Subcutaneous abdominal adipose tissue (tissue), 5 donors: ENCODE measurements around the gene SAV1.
"Not testable (repeated sequence)": the region's sequence is repeated elsewhere in the genome, so short reads cannot be mapped to it uniquely, and the experiment has no call there.

Experiments
- H3K27ac ChIP-seq: one replicate; pipeline ENCODE4 v1.7.0; 2013; ENCODE audit warnings: low read depth, mild to moderate bottlenecking, inconsistent platforms, low read length, moderate library complexity
- H3K27me3 ChIP-seq, 5 donors: one replicate each; pipeline ENCODE4 v1.7.0; 2013; ENCODE audit warnings: low read length in 5 of 5, inconsistent platforms in 1 of 5; ENCODE audit not compliant: control insufficient read depth in 5 of 5, insufficient read depth in 4 of 5
- H3K36me3 ChIP-seq, 5 donors: one replicate each; pipeline ENCODE4 v1.7.0; 2013; ENCODE audit warnings: low read length in 5 of 5; ENCODE audit not compliant: control insufficient read depth in 5 of 5, insufficient read depth in 5 of 5
- H3K4me1 ChIP-seq, 5 donors: one replicate each; pipeline ENCODE4 v1.7.0; 2013; ENCODE audit warnings: low read length in 5 of 5, mild to moderate bottlenecking in 3 of 5, moderate library complexity in 1 of 5; ENCODE audit not compliant: control insufficient read depth in 5 of 5, insufficient read depth in 5 of 5
- H3K4me3 ChIP-seq, 5 donors: one replicate each; pipeline ENCODE4 v1.7.0; 2013; ENCODE audit warnings: low read length in 5 of 5, low read depth in 1 of 5
- H3K9ac ChIP-seq, 5 donors: one replicate each; pipeline ENCODE4 v1.7.0; 2013; ENCODE audit warnings: low read length in 5 of 5, mild to moderate bottlenecking in 4 of 5, moderate library complexity in 3 of 5
- H3K9me3 ChIP-seq, 5 donors: one replicate each; pipeline ENCODE4 v1.7.0; 2013; ENCODE audit warnings: low read length in 5 of 5; ENCODE audit not compliant: control insufficient read depth in 5 of 5
- donor health status: healthy.
- donor health status: healthy.
- donor health status: healthy.
- donor health status: healthy.
- donor health status: healthy.

Gene SAV1

GRCh38 chr14:50635141-50635540 is 33.0 kb downstream of the SAV1 start:
- no peak overlapping the region for H3K4me3 ChIP-seq

GRCh38 chr14:50633954-50634353 is 34.2 kb downstream of the SAV1 start:
- no peaks in the 10 kb centered on the region for H3K27me3 ChIP-seq
- H3K27ac ChIP-seq = no peak overlapping the region
- H3K9me3 ChIP-seq = no peaks in the 10 kb centered on the region
- no peak overlapping the region for H3K9ac ChIP-seq
- H3K4me3 ChIP-seq = no peak overlapping the region
- no peaks in the 10 kb centered on the region for H3K4me1 ChIP-seq
- H3K36me3 ChIP-seq = peaks cover 7 to 20% (median 11%) of the 10 kb centered on the region in 5 donors

More at GRCh38 chr14:50635141-50635540, 33.0 kb downstream of the SAV1 start:
- no peak overlapping the region for H3K27ac ChIP-seq
- peaks cover 13 to 24% (median 18%) of the 10 kb centered on the region in 5 donors for H3K36me3 ChIP-seq
- H3K9me3 ChIP-seq = no peaks in the 10 kb centered on the region
- H3K4me1 ChIP-seq = no peaks in the 10 kb centered on the region
- no peaks in the 10 kb centered on the region for H3K27me3 ChIP-seq
- H3K9ac ChIP-seq = no peak overlapping the region

GRCh38 chr14:50631408-50631821 is 36.7 kb downstream of the SAV1 start:
- Histone ChIP-seq H3K4me1 (no peaks in the 10 kb centered on the region), H3K27ac (no peak overlapping the region), H3K9ac (no peak overlapping the region), H3K9me3 (no peaks in the 10 kb centered on the region), H3K27me3 (no peaks in the 10 kb centered on the region), H3K36me3 (peaks cover 9 to 21% (median 15%) of the 10 kb centered on the region in 5 donors), H3K4me3 (no peak overlapping the region)

- H3K27me3 ChIP-seq, H3K9ac ChIP-seq, H3K4me3 ChIP-seq, H3K4me1 ChIP-seq, H3K9me3 ChIP-seq, H3K27ac ChIP-seq: not testable (repeated sequence)
- H3K36me3 ChIP-seq = peaks cover 4 to 14% (median 6%) of the 10 kb centered on the region in 5 donors
Measured at GRCh38 chr14:50624947-50625346, 43.2 kb downstream of the SAV1 start.

- H3K4me3 ChIP-seq = no peak overlapping the region
- H3K9ac ChIP-seq = no peak overlapping the region
- H3K36me3 ChIP-seq = peaks cover 4 to 14% (median 5%) of the 10 kb centered on the region in 5 donors
- no peaks in the 10 kb centered on the region for H3K27me3 ChIP-seq
- H3K9me3 ChIP-seq = no peaks in the 10 kb centered on the region
- no peak overlapping the region for H3K27ac ChIP-seq
- H3K4me1 ChIP-seq = no peaks in the 10 kb centered on the region
Measured at GRCh38 chr14:50624447-50624846, 43.7 kb downstream of the SAV1 start.

- Histone ChIP-seq H3K4me1 (no peaks in the 10 kb centered on the region), H3K27ac (no peak overlapping the region), H3K36me3 (peaks cover under 1 to 3% (median 2%) of the 10 kb centered on the region in 5 donors), H3K27me3 (no peaks in the 10 kb centered on the region), H3K9me3 (no peaks in the 10 kb centered on the region), H3K9ac (no peak overlapping the region), H3K4me3 (no peak overlapping the region)
Measured at GRCh38 chr14:50622978-50623377, 45.1 kb downstream of the SAV1 start.

- H3K27ac ChIP-seq = no peak overlapping the region
- no peak overlapping the region for H3K4me3 ChIP-seq
- H3K27me3 ChIP-seq = no peaks in the 10 kb centered on the region
- H3K9me3 ChIP-seq = no peaks in the 10 kb centered on the region
- H3K4me1 ChIP-seq = no peaks in the 10 kb centered on the region
- H3K36me3 ChIP-seq = peaks cover 0 to 1% (median 0%) of the 10 kb centered on the region in 5 donors
- H3K9ac ChIP-seq = no peak overlapping the region
Measured at GRCh38 chr14:50620341-50620740, 47.8 kb downstream of the SAV1 start.

GRCh38 chr14:50619569-50620141 is 48.5 kb downstream of the SAV1 start:
- Histone ChIP-seq H3K27me3 (no peaks in the 10 kb centered on the region), H3K27ac (no peak overlapping the region), H3K36me3 (no peaks in the 10 kb centered on the region), H3K9me3 (no peaks in the 10 kb centered on the region), H3K4me1 (no peaks in the 10 kb centered on the region), H3K4me3 (no peak overlapping the region), H3K9ac (no peak overlapping the region)

- Histone ChIP-seq H3K9ac (no peak overlapping the region), H3K4me1 (no peaks in the 10 kb centered on the region), H3K4me3 (no peak overlapping the region), H3K27me3 (no peaks in the 10 kb centered on the region), H3K27ac (no peak overlapping the region), H3K36me3 (no peaks in the 10 kb centered on the region), H3K9me3 (no peaks in the 10 kb centered on the region)
Measured at GRCh38 chr14:50616275-50616674, 51.8 kb downstream of the SAV1 start.

- Histone ChIP-seq H3K9ac (no peak overlapping the region), H3K4me1 (no peaks in the 10 kb centered on the region), H3K9me3 (no peaks in the 10 kb centered on the region), H3K36me3 (no peaks in the 10 kb centered on the region), H3K27me3 (no peaks in the 10 kb centered on the region), H3K27ac (no peak overlapping the region), H3K4me3 (no peak overlapping the region)
Measured at GRCh38 chr14:50615552-50615951, 52.6 kb downstream of the SAV1 start.
